ENCODE data around the gene SEC23A.

The SEC23A gene

GRCh38 chr14:38992067-38992844 is 110.8 kb downstream of the SEC23A start:
- peaks cover 14% of the 10 kb centered on the region for H3K4me1 Mint-ChIP-seq
- H3K36me3 Mint-ChIP-seq: no peaks in the 10 kb centered on the region
- no peak overlapping the region for H3K27ac Mint-ChIP-seq
- H3K4me3 Mint-ChIP-seq: no peak overlapping the region
- no peaks in the 10 kb centered on the region for H3K9me3 Mint-ChIP-seq
- H3K27me3 Mint-ChIP-seq: peaks cover 2% of the 10 kb centered on the region

- Mint-ChIP-seq H3K4me3 (no peak overlapping the region), H3K36me3 (no peaks in the 10 kb centered on the region), H3K27ac (no peak overlapping the region), H3K4me1 (peaks cover 14% of the 10 kb centered on the region), H3K27me3 (peaks cover 2% of the 10 kb centered on the region), H3K9me3 (no peaks in the 10 kb centered on the region)
Measured at GRCh38 chr14:38991299-38991698, 111.7 kb downstream of the SEC23A start.

- no peaks in the 10 kb centered on the region for H3K36me3 Mint-ChIP-seq
- no peaks in the 10 kb centered on the region for H3K9me3 Mint-ChIP-seq
- H3K4me1 Mint-ChIP-seq: peaks cover 14% of the 10 kb centered on the region
- no peak overlapping the region for H3K27ac Mint-ChIP-seq
- no peak overlapping the region for H3K4me3 Mint-ChIP-seq
- peaks cover 2% of the 10 kb centered on the region for H3K27me3 Mint-ChIP-seq
Measured at GRCh38 chr14:38989922-38990546, 113.0 kb downstream of the SEC23A start.

- no peak overlapping the region for H3K4me3 Mint-ChIP-seq
- H3K36me3 Mint-ChIP-seq: no peaks in the 10 kb centered on the region
- peaks cover 12% of the 10 kb centered on the region for H3K27me3 Mint-ChIP-seq
- H3K9me3 Mint-ChIP-seq: no peaks in the 10 kb centered on the region
- peaks cover 14% of the 10 kb centered on the region for H3K4me1 Mint-ChIP-seq
- no peak overlapping the region for H3K27ac Mint-ChIP-seq
Measured at GRCh38 chr14:38987781-38988180, 115.3 kb downstream of the SEC23A start.

- H3K4me3 Mint-ChIP-seq: no peak overlapping the region
- no peaks in the 10 kb centered on the region for H3K4me1 Mint-ChIP-seq
- H3K36me3 Mint-ChIP-seq: no peaks in the 10 kb centered on the region
- H3K9me3 Mint-ChIP-seq: peaks cover 8% of the 10 kb centered on the region
- H3K27me3 Mint-ChIP-seq: peaks cover 28% of the 10 kb centered on the region
- no peak overlapping the region for H3K27ac Mint-ChIP-seq
Measured at GRCh38 chr14:38982837-38983236, 120.2 kb downstream of the SEC23A start.

GRCh38 chr14:38982278-38982677 is 120.8 kb downstream of the SEC23A start:
- H3K4me3 Mint-ChIP-seq: no peak overlapping the region
- no peaks in the 10 kb centered on the region for H3K4me1 Mint-ChIP-seq
- peaks cover 26% of the 10 kb centered on the region for H3K27me3 Mint-ChIP-seq
- H3K9me3 Mint-ChIP-seq: peaks cover 9% of the 10 kb centered on the region
- H3K27ac Mint-ChIP-seq: no peak overlapping the region
- H3K36me3 Mint-ChIP-seq: no peaks in the 10 kb centered on the region
